GM18858 (cell line): ENCODE results near the gene C10orf67.

ENCODE experiments used
- ATAC-seq: cut with Tn5 transposase; IDR thresholded peaks from one replicate; pipeline ENCODE4 v1.9.1; 2021; ENCODE audit not compliant: unreplicated experiment

C10orf67 gene

GRCh38 chr10:23199768-23200511 is 144.7 kb downstream of the C10orf67 start:
- no peak for ATAC-seq

- no peak for ATAC-seq
These were observed 145.4 kb downstream of the C10orf67 start for GRCh38 chr10:23198940-23199767.

- no peak for ATAC-seq
These were observed 146.0 kb downstream of the C10orf67 start for GRCh38 chr10:23198610-23198939.

GRCh38 chr10:23197416-23197861 is 147.2 kb downstream of the C10orf67 start:
- ATAC-seq, result no peak

- no peak for ATAC-seq
These were observed 147.7 kb downstream of the C10orf67 start for GRCh38 chr10:23196915-23197314.

- ATAC-seq, result no peak
These were observed 148.6 kb downstream of the C10orf67 start for GRCh38 chr10:23195846-23196600.

- ATAC-seq, result no peak
These were observed 149.4 kb downstream of the C10orf67 start for GRCh38 chr10:23194966-23195845.

- no peak for ATAC-seq
These were observed 150.1 kb downstream of the C10orf67 start for GRCh38 chr10:23194471-23194965.

- ATAC-seq, result no peak
These were observed 151.0 kb downstream of the C10orf67 start for GRCh38 chr10:23193435-23194074.

- ATAC-seq, result no peak
These were observed 151.7 kb downstream of the C10orf67 start for GRCh38 chr10:23192712-23193434.

GRCh38 chr10:23191764-23192711 is 152.6 kb downstream of the C10orf67 start, which contains the start of gene PTF1A:
PTF1A (plus strand) TSS chr10:23192312; CDS start chr10:23192531, 219 bp downstream.
- no peak for ATAC-seq

- ATAC-seq, result no peak
These were observed 153.5 kb downstream of the C10orf67 start for GRCh38 chr10:23190872-23191763.

GRCh38 chr10:23189024-23189423 is 155.6 kb downstream of the C10orf67 start:
- no peak for ATAC-seq

- no peak for ATAC-seq
These were observed 157.4 kb downstream of the C10orf67 start for GRCh38 chr10:23187155-23187554.

- no peak for ATAC-seq
These were observed 157.9 kb downstream of the C10orf67 start for GRCh38 chr10:23186697-23187096.

- ATAC-seq, result no peak
These were observed 158.4 kb downstream of the C10orf67 start for GRCh38 chr10:23186178-23186577.

GRCh38 chr10:23174977-23175512 is 169.6 kb downstream of the C10orf67 start:
- ATAC-seq, result no peak
